Ishikawa (cell line): ENCODE data around the gene MARCHF10.

Experiments used
- CEBPB ChIP-seq: IDR thresholded peaks from 2 replicates; pipeline ENCODE4 v1.6.1; 2012
- CREB1 ChIP-seq: IDR thresholded peaks from 2 replicates; pipeline ENCODE4 v1.6.1; 2012; ENCODE audit warnings: low read depth
- EGR1 ChIP-seq: IDR thresholded peaks from 2 replicates; pipeline ENCODE4 v1.6.1; 2012
- EP300 ChIP-seq: IDR thresholded peaks from 2 replicates; pipeline ENCODE4 v1.6.1; 2012; ENCODE audit warnings: borderline replicate concordance
- FOXM1 ChIP-seq: IDR thresholded peaks from 2 replicates; pipeline ENCODE4 v1.6.1; 2012; ENCODE audit warnings: low read depth, borderline replicate concordance
- MAX ChIP-seq: IDR thresholded peaks from 2 replicates; pipeline ENCODE4 v1.6.1; 2012
- NFIC ChIP-seq: IDR thresholded peaks from 2 replicates; pipeline ENCODE4 v1.6.1; 2012
- RAD21 ChIP-seq: IDR thresholded peaks from 2 replicates; pipeline ENCODE4 v1.6.1; 2012; ENCODE audit warnings: low read depth
- REST ChIP-seq: IDR thresholded peaks from 2 replicates; pipeline ENCODE4 v1.6.1; 2012; ENCODE audit warnings: low read depth, mild to moderate bottlenecking
- TAF1 ChIP-seq: IDR thresholded peaks from 2 replicates; pipeline ENCODE4 v1.6.1; 2012; ENCODE audit warnings: low read depth, mild to moderate bottlenecking
- TCF12 ChIP-seq: IDR thresholded peaks from 2 replicates; pipeline ENCODE4 v1.6.1; 2012; ENCODE audit warnings: low read depth
- TEAD4 ChIP-seq: IDR thresholded peaks from 2 replicates; pipeline ENCODE4 v1.6.1; 2012
- USF1 ChIP-seq: IDR thresholded peaks from 2 replicates; pipeline ENCODE4 v1.6.1; 2012
- YY1 ChIP-seq: IDR thresholded peaks from 2 replicates; pipeline ENCODE4 v1.6.1; 2012; ENCODE audit warnings: low read depth
- ZBTB7A ChIP-seq: IDR thresholded peaks from 2 replicates; pipeline ENCODE4 v1.6.1; 2012; ENCODE audit warnings: low read depth

The MARCHF10 gene

GRCh38 chr17:62792447-62792800 is 15.7 kb downstream of the MARCHF10 start:
- TF ChIP-seq TAF1 (no peak), ZBTB7A (no peak)

- TF ChIP-seq ZBTB7A (no peak), EGR1 (no peak), CEBPB (no peak), CREB1 (no peak), RAD21 (no peak), NFIC (no peak), TAF1 (no peak), YY1 (no peak), MAX (no peak), USF1 (no peak), EP300 (no peak), TCF12 (no peak), TEAD4 (no peak), REST (no peak)
Measured at GRCh38 chr17:62791767-62792446, 16.2 kb downstream of the MARCHF10 start.

- TF ChIP-seq YY1 (no peak), USF1 (no peak)
Measured at GRCh38 chr17:62791235-62791734, 16.8 kb downstream of the MARCHF10 start.

- TF ChIP-seq MAX, result no peak
- TF ChIP-seq USF1, result no peak
- no peak for TF ChIP-seq TEAD4
- no peak for TF ChIP-seq EGR1
- TF ChIP-seq TCF12, result no peak
- TF ChIP-seq YY1, result no peak
- TF ChIP-seq EP300, result no peak
- no peak for TF ChIP-seq ZBTB7A
- no peak for TF ChIP-seq NFIC
- TF ChIP-seq CEBPB, result no peak
- no peak for TF ChIP-seq RAD21
- TF ChIP-seq REST, result no peak
- no peak for TF ChIP-seq TAF1
- no peak for TF ChIP-seq CREB1
- no peak for TF ChIP-seq FOXM1
Measured at GRCh38 chr17:62790564-62790986, 17.5 kb downstream of the MARCHF10 start.

GRCh38 chr17:62787366-62787765 is 20.7 kb downstream of the MARCHF10 start:
- TF ChIP-seq EP300 (no peak), NFIC (no peak), TAF1 (no peak), TCF12 (no peak), FOXM1 (no peak), YY1 (no peak), REST (no peak), MAX (no peak), RAD21 (no peak), CREB1 (no peak)
